BLaER1 (cell line): Measurements from ENCODE around the gene HES4.

Experiments
- H3K27ac ChIP-seq: shearing (Covaris generic); formaldehyde crosslinking; 2 replicates; pipeline ENCODE4 v1.8.1; 2022
- H3K27me3 ChIP-seq: shearing (Covaris generic); formaldehyde crosslinking; 2 replicates; pipeline ENCODE4 v1.8.1; 2022
- H3K36me3 ChIP-seq: shearing (Covaris generic); formaldehyde crosslinking; 2 replicates; pipeline ENCODE4 v1.8.1; 2022
- H3K4me1 ChIP-seq: shearing (Covaris generic); formaldehyde crosslinking; 2 replicates; pipeline ENCODE4 v1.8.1; 2022
- H3K4me2 ChIP-seq: shearing (Covaris generic); formaldehyde crosslinking; 2 replicates; pipeline ENCODE4 v1.8.1; 2022
- H3K4me3 ChIP-seq: shearing (Covaris generic); formaldehyde crosslinking; 2 replicates; pipeline ENCODE4 v1.8.1; 2022
- H3K9ac ChIP-seq: shearing (Covaris generic); formaldehyde crosslinking; 2 replicates; pipeline ENCODE4 v1.8.1; 2022
- H3K9me3 ChIP-seq: shearing (Covaris generic); formaldehyde crosslinking; 2 replicates; pipeline ENCODE4 v1.8.1; 2022
- H4K20me1 ChIP-seq: shearing (Covaris generic); formaldehyde crosslinking; 2 replicates; pipeline ENCODE4 v1.8.1; 2022
- Cebpa-rat ChIP-seq: shearing (Covaris generic); IDR thresholded peaks from 2 replicates; pipeline ENCODE4 v1.8.1; 2022

HES4 gene

DNA sequence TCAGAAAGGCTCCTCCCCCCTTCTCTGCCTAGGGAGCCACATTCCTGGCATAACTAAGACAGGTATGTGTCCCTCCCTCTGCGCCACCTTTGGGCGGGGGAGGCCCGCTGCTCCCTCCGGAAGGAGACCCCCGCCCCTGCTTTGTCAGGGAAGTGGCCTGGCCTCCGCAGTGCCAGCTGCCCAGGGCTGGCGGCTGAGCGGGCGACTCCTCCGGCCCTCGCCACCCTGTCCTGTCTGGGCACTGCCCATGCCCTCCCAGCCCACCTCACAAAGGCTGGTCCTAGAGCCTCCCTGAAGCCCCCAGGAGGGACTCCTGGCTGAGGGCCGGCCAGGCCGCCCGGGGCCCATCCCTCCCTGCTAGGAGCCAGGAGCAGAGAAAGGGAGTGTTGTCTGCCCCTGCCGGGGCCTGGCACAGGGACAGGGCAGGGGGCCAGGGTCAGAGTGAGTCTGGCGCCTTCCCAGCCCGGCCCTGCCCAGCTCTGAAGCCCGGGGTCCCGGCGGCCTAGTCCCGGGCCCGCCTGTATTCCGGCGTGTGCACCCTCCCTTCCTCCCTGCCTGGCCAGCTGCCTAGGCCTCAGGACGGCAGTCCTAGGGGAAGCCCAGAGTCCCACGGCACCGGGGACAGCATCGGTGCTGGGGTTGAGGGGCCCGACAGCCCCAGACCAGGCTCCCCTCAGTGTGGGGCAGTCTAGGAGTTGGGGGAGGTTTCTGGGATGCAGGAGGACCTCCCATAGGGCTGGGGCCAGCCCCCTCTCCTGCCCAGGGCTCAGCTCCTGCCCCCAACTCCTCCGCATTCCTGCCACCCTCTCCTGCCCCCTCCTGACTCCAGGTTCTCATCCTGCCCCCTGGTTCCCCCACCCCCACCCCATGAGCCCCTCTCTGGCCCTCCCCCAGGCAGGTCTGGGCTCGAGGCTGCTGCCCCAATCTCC lies 25.1 kb upstream of the HES4 start:
- H4K20me1 ChIP-seq: peaks cover 52% of the 10 kb centered on the region
- no peak overlapping the region for H3K9ac ChIP-seq
- no peak overlapping the region for H3K27ac ChIP-seq
- H3K4me3 ChIP-seq: no peak overlapping the region
- peaks cover 5% of the 10 kb centered on the region; the same call in 1 of the 2 replicates for H3K36me3 ChIP-seq
- H3K27me3 ChIP-seq: peaks cover 9% of the 10 kb centered on the region
- H3K9me3 ChIP-seq: no peaks in the 10 kb centered on the region
- TF ChIP-seq Cebpa-rat: no peak
- H3K4me2 ChIP-seq: peak overlapping the region; percentile 99
- peaks cover 77% of the 10 kb centered on the region for H3K4me1 ChIP-seq

DNA sequence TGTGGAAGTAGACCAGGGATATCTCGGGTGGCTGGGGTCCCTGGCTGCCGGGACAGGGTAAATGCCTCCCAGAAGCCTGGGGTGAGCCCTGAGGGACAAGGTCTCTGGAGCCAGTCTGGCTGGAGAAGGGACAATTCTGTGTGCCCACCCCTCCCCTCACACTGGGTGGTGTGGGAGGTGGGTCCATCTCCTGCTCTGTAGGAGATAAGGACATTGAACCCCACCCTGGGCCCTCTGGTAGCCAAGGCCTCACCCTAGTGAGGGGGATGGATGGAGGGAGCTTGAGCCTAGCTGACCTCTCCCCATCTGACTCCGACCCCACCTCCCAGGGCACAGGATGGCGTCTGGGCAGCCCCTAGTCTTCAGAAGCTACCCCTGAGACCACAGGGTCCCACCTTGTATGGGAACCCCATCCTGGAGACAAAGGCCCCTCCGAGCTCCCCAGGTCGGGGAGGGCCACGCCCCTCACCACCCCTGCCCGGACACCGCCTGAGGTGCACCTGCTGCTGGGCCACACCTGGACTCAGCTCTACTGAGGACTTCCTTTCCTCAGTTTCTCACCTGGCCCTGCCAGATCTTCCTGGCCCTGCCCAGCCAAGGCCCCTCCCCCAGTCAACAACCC lies 24.4 kb upstream of the HES4 start:
- Histone ChIP-seq H3K27me3 (peaks cover 9% of the 10 kb centered on the region), H3K4me1 (peaks cover 77% of the 10 kb centered on the region), H3K9me3 (no peaks in the 10 kb centered on the region), H3K9ac (no peak overlapping the region), H3K36me3 (peaks cover 5% of the 10 kb centered on the region; the same call in 1 of the 2 replicates), H3K4me2 (peak overlapping the region; percentile 99), H3K4me3 (no peak overlapping the region), H3K27ac (no peak overlapping the region), H4K20me1 (peaks cover 52% of the 10 kb centered on the region)
- no peak for TF ChIP-seq Cebpa-rat

DNA sequence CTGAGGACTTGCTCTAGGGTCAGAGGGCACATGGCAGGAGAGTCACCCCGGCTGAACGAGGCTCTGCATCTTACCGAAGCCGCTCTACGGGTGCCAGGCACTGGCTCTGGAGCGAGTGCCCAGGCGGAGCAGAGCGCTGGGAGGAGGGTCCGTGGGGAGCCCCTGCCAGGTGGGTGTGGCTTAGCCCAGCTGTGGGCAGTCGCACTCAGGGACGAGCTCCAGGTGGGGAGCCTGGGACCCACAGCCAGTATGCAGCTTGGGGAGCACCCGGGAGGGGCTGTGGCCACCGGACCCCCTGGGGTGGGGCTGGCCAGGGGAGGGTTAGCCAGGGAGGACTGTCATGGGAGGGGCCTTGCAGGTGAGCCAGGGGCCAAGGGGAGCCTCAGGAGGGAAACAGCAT lies 23.8 kb upstream of the HES4 start:
- Histone ChIP-seq H3K9ac (no peak overlapping the region), H3K27me3 (peaks cover 9% of the 10 kb centered on the region), H3K4me1 (peaks cover 82% of the 10 kb centered on the region), H3K4me3 (peak overlapping the region; percentile 77), H3K36me3 (peaks cover 5% of the 10 kb centered on the region; the same call in 1 of the 2 replicates), H3K27ac (0 out of 2 replicates have a peak overlapping the region, but pooled peaks have one; percentile 58), H4K20me1 (peaks cover 52% of the 10 kb centered on the region), H3K9me3 (no peaks in the 10 kb centered on the region), H3K4me2 (peak overlapping the region; percentile 99)
- no peak for TF ChIP-seq Cebpa-rat

DNA sequence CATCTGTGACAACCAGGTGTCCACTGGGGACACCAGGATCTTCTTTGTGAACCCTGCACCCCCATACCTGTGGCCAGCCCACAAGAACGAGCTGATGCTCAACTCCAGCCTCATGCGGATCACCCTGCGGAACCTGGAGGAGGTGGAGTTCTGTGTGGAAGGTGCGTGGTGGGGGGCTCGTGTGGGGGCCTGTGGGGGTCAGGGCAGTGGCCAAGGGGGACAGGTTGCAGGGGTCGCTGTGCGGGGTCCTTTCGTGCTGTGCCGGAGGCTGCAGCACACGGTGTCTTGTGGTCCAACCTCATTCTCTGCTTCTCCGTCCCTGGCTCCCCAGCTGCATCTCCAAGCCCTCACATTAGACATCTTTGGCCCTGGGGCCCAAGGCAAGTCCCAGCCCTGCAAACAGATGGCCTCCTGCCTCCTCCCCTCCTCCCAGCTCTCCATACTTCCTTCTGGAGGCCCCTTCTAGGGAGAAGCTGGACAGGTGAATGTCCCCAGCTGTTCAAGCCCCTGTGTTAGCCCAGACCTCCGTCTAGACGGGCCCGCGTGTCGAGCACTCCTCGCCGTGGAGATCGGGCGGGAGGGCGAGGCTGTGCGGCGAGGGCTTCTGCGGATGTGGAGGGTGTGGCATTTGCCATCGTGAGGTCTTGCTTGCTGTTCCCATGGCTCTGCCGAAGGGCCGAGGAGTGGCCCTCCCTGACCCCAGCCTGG lies 22.6 kb upstream of the HES4 start:
- peaks cover 9% of the 10 kb centered on the region for H3K27me3 ChIP-seq
- peak overlapping the region; percentile 55; the same call in 1 of the 2 replicates for H3K9ac ChIP-seq
- peaks cover 5% of the 10 kb centered on the region; the same call in 1 of the 2 replicates for H3K36me3 ChIP-seq
- peak overlapping the region; percentile 99 for H3K4me2 ChIP-seq
- TF ChIP-seq Cebpa-rat: no peak
- peak overlapping the region; percentile 77 for H3K4me3 ChIP-seq
- H3K27ac ChIP-seq: peak overlapping the region; percentile 58; the same call in 1 of the 2 replicates
- peaks cover 72% of the 10 kb centered on the region for H3K4me1 ChIP-seq
- H3K9me3 ChIP-seq: no peaks in the 10 kb centered on the region
- peaks cover 48% of the 10 kb centered on the region for H4K20me1 ChIP-seq

DNA sequence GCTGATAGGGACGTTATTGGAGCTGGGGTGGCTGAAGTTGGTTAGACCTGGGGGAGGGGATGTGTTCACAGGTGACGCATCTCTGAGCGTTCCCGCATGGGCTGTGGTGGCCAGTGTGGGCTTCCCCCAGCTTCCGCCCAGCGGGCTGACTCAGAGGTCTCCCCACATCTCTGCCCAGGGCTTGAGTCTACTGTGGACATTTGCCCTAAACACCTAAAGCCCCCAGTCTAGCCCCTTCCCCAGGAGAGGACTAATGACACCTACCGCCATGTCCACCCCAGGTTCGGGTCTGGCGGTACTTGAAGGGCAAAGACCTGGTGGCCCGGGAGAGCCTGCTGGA lies 22.0 kb upstream of the HES4 start:
- Histone ChIP-seq H3K4me2 (peak overlapping the region; percentile 99), H3K9ac (no peak overlapping the region), H3K36me3 (peaks cover 5% of the 10 kb centered on the region; the same call in 1 of the 2 replicates), H3K27ac (no peak overlapping the region), H3K9me3 (no peaks in the 10 kb centered on the region), H3K4me3 (peak overlapping the region; percentile 77), H3K27me3 (peaks cover 9% of the 10 kb centered on the region), H3K4me1 (peaks cover 67% of the 10 kb centered on the region), H4K20me1 (peaks cover 42% of the 10 kb centered on the region)
- TF ChIP-seq Cebpa-rat: no peak

DNA sequence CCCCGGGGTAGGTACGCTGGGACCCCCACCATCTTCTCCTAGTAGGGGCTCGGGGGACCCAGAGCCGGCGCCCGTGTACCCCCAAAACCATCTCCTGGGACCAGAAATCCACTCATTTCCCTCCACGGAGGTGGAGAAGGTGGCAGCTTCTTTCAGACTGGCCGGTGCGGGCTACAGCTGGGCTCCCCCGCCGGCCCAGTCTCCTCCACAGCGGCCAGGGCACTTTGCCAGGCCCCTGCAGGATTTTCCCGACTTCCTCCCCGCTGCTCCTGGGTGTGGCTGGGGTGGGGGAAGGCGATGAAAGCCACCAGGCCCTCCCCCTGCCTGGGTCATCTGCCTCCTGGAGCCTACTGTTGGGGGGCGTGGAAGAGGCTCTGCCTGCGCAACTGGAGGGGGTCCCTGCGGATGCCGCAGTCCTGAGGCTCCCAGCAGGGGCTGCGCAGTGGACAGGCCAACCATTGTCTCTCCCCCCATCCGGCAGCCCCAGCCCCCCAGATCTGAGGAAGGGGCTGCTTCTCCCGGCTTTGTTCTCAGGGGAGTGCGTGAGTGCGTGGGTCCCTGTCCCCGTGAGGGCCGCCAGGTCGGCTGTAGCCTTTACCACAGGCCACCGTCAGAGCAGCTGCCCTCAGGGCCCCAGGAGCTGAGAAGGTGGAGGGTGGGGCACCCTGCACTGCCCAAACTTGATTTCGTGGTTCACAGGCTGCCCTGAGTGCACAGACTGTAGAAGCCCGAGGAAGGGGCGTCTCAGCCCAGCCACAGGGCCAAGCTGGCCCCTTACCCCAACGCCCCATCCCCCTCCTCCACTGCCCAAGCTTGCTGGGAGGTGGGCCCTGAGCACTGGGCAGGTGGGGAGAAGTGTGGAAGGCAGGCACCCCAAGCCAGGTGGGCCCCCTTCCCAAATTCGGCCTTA lies 21.4 kb upstream of the HES4 start:
- H3K9me3 ChIP-seq: no peaks in the 10 kb centered on the region
- peak overlapping the region; percentile 67 for H3K9ac ChIP-seq
- no peak for TF ChIP-seq Cebpa-rat
- peak overlapping the region; percentile 77 for H3K4me3 ChIP-seq
- H3K4me2 ChIP-seq: peak overlapping the region; percentile 99
- peaks cover 5% of the 10 kb centered on the region; the same call in 1 of the 2 replicates for H3K36me3 ChIP-seq
- peaks cover 67% of the 10 kb centered on the region for H3K4me1 ChIP-seq
- 0 out of 2 replicates have a peak overlapping the region, but pooled peaks have one; percentile 22 for H3K27ac ChIP-seq
- H3K27me3 ChIP-seq: peaks cover 9% of the 10 kb centered on the region
- H4K20me1 ChIP-seq: peaks cover 36% of the 10 kb centered on the region

DNA sequence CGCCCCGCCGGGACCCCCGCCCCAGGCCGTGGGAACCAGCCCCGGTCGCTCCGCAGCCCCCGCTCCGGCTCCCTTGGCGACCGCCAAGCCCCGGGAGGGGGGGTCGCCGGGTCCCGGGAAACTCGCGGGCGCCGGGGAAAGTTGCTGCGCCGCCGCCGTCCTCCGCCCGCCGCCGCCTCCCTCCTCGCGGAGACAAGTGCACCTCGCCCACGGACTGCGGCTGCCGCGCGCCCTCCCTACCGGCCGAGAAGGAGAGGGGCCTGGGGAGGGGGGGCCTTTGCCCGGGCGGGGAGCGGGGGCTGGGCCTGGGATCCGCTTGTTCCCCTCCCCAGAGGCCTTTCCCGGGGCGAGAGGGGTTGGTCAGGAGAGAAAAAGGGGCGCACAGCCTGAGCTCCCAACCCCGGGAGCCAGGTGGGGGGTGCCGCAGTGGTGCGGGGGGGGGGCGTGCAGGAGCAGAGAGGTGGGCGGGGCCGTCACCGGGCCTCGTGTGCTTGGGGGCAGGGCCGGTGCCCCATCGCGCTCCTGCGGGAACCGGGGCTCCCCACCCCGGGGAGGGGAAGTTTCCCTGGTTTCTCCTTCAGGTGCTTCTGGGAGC lies 20.6 kb upstream of the HES4 start:
- Histone ChIP-seq H3K9me3 (no peaks in the 10 kb centered on the region), H3K4me3 (peak overlapping the region; percentile 77), H4K20me1 (peaks cover 30% of the 10 kb centered on the region), H3K4me1 (peaks cover 65% of the 10 kb centered on the region), H3K36me3 (peaks cover 5% of the 10 kb centered on the region; the same call in 1 of the 2 replicates), H3K9ac (peak overlapping the region; percentile 75), H3K4me2 (peak overlapping the region; percentile 99), H3K27ac (peak overlapping the region; percentile 59; the same call in 1 of the 2 replicates), H3K27me3 (peaks cover 9% of the 10 kb centered on the region)
- no peak for TF ChIP-seq Cebpa-rat

DNA sequence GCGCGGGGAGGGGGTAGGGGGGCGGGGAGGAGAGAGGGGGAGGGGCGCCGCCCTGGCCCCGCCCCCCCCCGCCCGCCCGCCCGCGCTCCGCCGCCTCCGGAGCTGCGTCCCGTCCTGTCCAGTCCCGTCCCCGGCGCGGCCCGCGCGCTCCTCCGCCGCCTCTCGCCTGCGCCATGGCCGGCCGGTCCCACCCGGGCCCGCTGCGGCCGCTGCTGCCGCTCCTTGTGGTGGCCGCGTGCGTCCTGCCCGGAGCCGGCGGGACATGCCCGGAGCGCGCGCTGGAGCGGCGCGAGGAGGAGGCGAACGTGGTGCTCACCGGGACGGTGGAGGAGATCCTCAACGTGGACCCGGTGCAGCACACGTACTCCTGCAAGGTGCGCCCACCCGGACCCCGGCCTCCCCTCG lies 20.1 kb upstream of the HES4 start, which contains the start of gene AGRN:
AGRN (plus strand) TSS at position 121 of the 405 bp plus-strand sequence; CDS start at position 174, 53 bp downstream.
- Histone ChIP-seq H3K4me1 (peaks cover 66% of the 10 kb centered on the region), H3K9ac (peak within 1 kb of the TSS; percentile 75), H3K4me3 (peak within 1 kb of the TSS; percentile 77), H3K27ac (peak within 1 kb of the TSS; percentile 78), H3K36me3 (peaks cover 5% of the 10 kb centered on the region; the same call in 1 of the 2 replicates), H3K9me3 (no peaks in the 10 kb centered on the region), H4K20me1 (peaks cover 30% of the 10 kb centered on the region), H3K27me3 (peaks cover 9% of the 10 kb centered on the region), H3K4me2 (peak within 1 kb of the TSS; percentile 99)
- no peak for TF ChIP-seq Cebpa-rat
